ENCODE data around the gene NEDD4.
"Not testable (repeated sequence)": the region's sequence is repeated elsewhere in the genome, so short reads cannot be mapped to it uniquely, and the experiment has no call there.

GRCh38 chr15:55944606-55945005, 48.8 kb downstream of the NEDD4 start:
- TF ChIP-seq, protein P1, sequence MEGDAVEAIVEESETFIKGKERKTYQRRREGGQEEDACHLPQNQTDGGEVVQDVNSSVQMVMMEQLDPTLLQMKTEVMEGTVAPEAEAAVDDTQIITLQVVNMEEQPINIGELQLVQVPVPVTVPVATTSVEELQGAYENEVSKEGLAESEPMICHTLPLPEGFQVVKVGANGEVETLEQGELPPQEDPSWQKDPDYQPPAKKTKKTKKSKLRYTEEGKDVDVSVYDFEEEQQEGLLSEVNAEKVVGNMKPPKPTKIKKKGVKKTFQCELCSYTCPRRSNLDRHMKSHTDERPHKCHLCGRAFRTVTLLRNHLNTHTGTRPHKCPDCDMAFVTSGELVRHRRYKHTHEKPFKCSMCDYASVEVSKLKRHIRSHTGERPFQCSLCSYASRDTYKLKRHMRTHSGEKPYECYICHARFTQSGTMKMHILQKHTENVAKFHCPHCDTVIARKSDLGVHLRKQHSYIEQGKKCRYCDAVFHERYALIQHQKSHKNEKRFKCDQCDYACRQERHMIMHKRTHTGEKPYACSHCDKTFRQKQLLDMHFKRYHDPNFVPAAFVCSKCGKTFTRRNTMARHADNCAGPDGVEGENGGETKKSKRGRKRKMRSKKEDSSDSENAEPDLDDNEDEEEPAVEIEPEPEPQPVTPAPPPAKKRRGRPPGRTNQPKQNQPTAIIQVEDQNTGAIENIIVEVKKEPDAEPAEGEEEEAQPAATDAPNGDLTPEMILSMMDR (IDR thresholded peaks at IDR 0.05), result not testable (repeated sequence)
- not testable (repeated sequence) for TF ChIP-seq POLR2A, POLR2AphosphoS5 (IDR thresholded peaks at IDR 0.05)
